Lower leg skin (tissue), 3 donors: Measurements from ENCODE around the gene CLIP4.

Experiments used
- CTCF ChIP-seq, 3 donors: fragments of 450-650 bp; IDR thresholded peaks; one replicate each; pipeline ENCODE4 v1.5.1; 2016; ENCODE audit warnings: antibody characterized with exemption in 3 of 3, mild to moderate bottlenecking in 3 of 3, moderate library complexity in 2 of 3
- POLR2A ChIP-seq, 2 donors: fragments of 450-650 bp; IDR thresholded peaks; one replicate each; pipeline ENCODE4 v1.6.1; 2016 to 2017; ENCODE audit warnings: antibody characterized with exemption in 2 of 2, mild to moderate bottlenecking in 1 of 2, moderate library complexity in 1 of 2

GRCh38 chr2:29112379-29112778, 2.8 kb upstream of the CLIP4 start:
- no peak for TF ChIP-seq CTCF (IDR thresholded peaks at IDR 0.05)
- no peak for TF ChIP-seq POLR2A (IDR thresholded peaks at IDR 0.05)
